SK-N-SH (cell line): ENCODE measurements around the gene TK2. TPM values are rescaled to one million over a fixed set of nuclear protein-coding genes. Genes with fewer than 3 reads are reported as not detected.

Source experiments
- CTCF ChIA-PET: fragments of 300-600, 350-600 bp; formaldehyde crosslinking; extraction: SDS; loops from one replicate; lab custom pipeline; 2021; lab: Yijun Ruan, JAX
- POLR2A ChIA-PET: fragments of 350-600 bp; sonication (Branson Sonifier 250); formaldehyde crosslinking; extraction: SDS; loops from one replicate; lab custom pipeline; 2020; ENCODE audit warnings: antibody characterized with exemption, inconsistent platforms; lab: Yijun Ruan, JAX
- DNase-seq: peaks from one replicate; pipeline ENCODE4 v3.0.0; 2012
- H2AFZ ChIP-seq: fragments of 200-600 bp; sonication (generic); 2 replicates; pipeline ENCODE4 v1.8.1; 2016; ENCODE audit warnings: antibody characterized with exemption, mild to moderate bottlenecking, low read depth
- H3F3A ChIP-seq: fragments of 200-600 bp; sonication (generic); replicated peaks from 2 replicates; pipeline ENCODE3; 2016; ENCODE audit warnings: antibody characterized with exemption, mild to moderate bottlenecking; ENCODE audit not compliant: insufficient read depth
- H3K27ac ChIP-seq, 2 experiments: fragments of 200-500 bp in 1 of 2; fragments of 200-600 bp in 1 of 2; sonication (Bioruptor generic) in 1 of 2; sonication (generic), shearing (Covaris generic) in 1 of 2; 2 replicates each; pipeline versions ENCODE4 v1.5.1 to v1.6.1; 2014 to 2016; ENCODE audit warnings: low read depth in 2 of 2, inconsistent platforms in 1 of 2, low read length in 1 of 2, mild to moderate bottlenecking in 1 of 2, mixed read lengths in 1 of 2
- H3K27me3 ChIP-seq: fragments of 200-600 bp; sonication (generic), shearing (Covaris generic); 2 replicates; pipeline ENCODE4 v1.6.1; 2016; ENCODE audit warnings: mixed run types; ENCODE audit not compliant: insufficient read depth
- H3K36me3 ChIP-seq, 2 experiments: fragments of 200-500 bp in 1 of 2; fragments of 200-600 bp in 1 of 2; sonication (Bioruptor generic) in 1 of 2; sonication (generic) in 1 of 2; replicated peaks in 1 of 2; 2 replicates each; pipeline versions ENCODE3 to v1.5.1; 2014 to 2016; ENCODE audit warnings: low read length in 1 of 2, mild to moderate bottlenecking in 1 of 2; ENCODE audit not compliant: insufficient read depth in 2 of 2, control insufficient read depth in 1 of 2
- H3K4me1 ChIP-seq, 2 experiments: fragments of 200-500 bp in 1 of 2; fragments of 200-600 bp in 1 of 2; sonication (Bioruptor generic) in 1 of 2; sonication (generic), shearing (Covaris generic) in 1 of 2; 2 replicates each; pipeline versions ENCODE4 v1.5.1 to v1.6.1; 2014 to 2016; ENCODE audit warnings: low read depth in 1 of 2, low read length in 1 of 2, mixed run types in 1 of 2; ENCODE audit not compliant: insufficient read depth in 2 of 2, control insufficient read depth in 1 of 2
- H3K4me2 ChIP-seq: fragments of 200-600 bp; sonication (generic), shearing (Covaris generic); 2 replicates; pipeline ENCODE4 v1.6.1; 2017; ENCODE audit warnings: mixed run types
- H3K4me3 ChIP-seq, 2 experiments: fragments of 200-500 bp in 1 of 2; fragments of 200-600 bp in 1 of 2; sonication (Bioruptor generic) in 1 of 2; sonication (generic), shearing (Covaris generic) in 1 of 2; 2 replicates each; pipeline versions ENCODE4 v1.5.1 to v1.8.1; 2014 to 2016; ENCODE audit warnings: low read depth in 2 of 2, inconsistent platforms in 1 of 2, low read length in 1 of 2, mild to moderate bottlenecking in 1 of 2, mixed read lengths in 1 of 2, moderate library complexity in 1 of 2
- H3K79me2 ChIP-seq: fragments of 200-600 bp; sonication (generic); 2 replicates; pipeline ENCODE4 v1.8.1; 2017; ENCODE audit warnings: mild to moderate bottlenecking; ENCODE audit not compliant: insufficient read depth
- H3K9ac ChIP-seq: fragments of 200-600 bp; sonication (generic); 2 replicates; pipeline ENCODE4 v1.6.1; 2017; ENCODE audit warnings: mixed run types
- H3K9me2 ChIP-seq: fragments of 200-600 bp; sonication (generic); 2 replicates; pipeline ENCODE4 v1.6.1; 2017; ENCODE audit warnings: mixed run types
- H3K9me3 ChIP-seq: fragments of 200-600 bp; sonication (generic); 2 replicates; pipeline ENCODE4 v1.6.1; 2017; ENCODE audit warnings: mixed run types, mild to moderate bottlenecking, moderate library complexity
- H4K20me1 ChIP-seq: fragments of 200-600 bp; sonication (generic); 2 replicates; pipeline ENCODE4 v1.6.1; 2017; ENCODE audit warnings: mild to moderate bottlenecking, mixed run types; ENCODE audit not compliant: insufficient read depth
- CHD2 ChIP-seq: fragments of 150-350 bp; IDR thresholded peaks from 2 replicates; pipeline ENCODE4 v1.6.1; 2018; ENCODE audit warnings: low read length; ENCODE audit not compliant: partially characterized antibody
- EZH2phosphoT487 ChIP-seq: fragments of 200-600 bp; sonication (generic); IDR thresholded peaks from 2 replicates; pipeline ENCODE4 v1.6.1; 2017; ENCODE audit warnings: low read depth, mixed run types, mild to moderate bottlenecking, antibody characterized with exemption, moderate library complexity, borderline replicate concordance
- FOSL2 ChIP-seq: IDR thresholded peaks from 2 replicates; pipeline ENCODE4 v1.4.0; 2012; ENCODE audit warnings: low read depth, mild to moderate bottlenecking, moderate library complexity, borderline replicate concordance
- FOXJ3 ChIP-seq: sonication (generic); formaldehyde crosslinking; IDR thresholded peaks from 2 replicates; pipeline ENCODE4 v1.5.1; 2020; ENCODE audit warnings: mild to moderate bottlenecking, missing genetic modification reagents
- GABPA ChIP-seq: IDR thresholded peaks from 2 replicates; pipeline ENCODE4 v1.4.0; 2012; ENCODE audit warnings: low read depth, mild to moderate bottlenecking
- MAX ChIP-seq: IDR thresholded peaks from 2 replicates; pipeline ENCODE4 v1.4.0; 2012; ENCODE audit warnings: low read depth
- MXI1 ChIP-seq: IDR thresholded peaks from 2 replicates; pipeline ENCODE4 v1.6.1; 2012; ENCODE audit warnings: mild to moderate bottlenecking, low read depth, low read length, improper control_type of control experiment
- NFIC ChIP-seq: IDR thresholded peaks from 2 replicates; pipeline ENCODE4 v1.4.0; 2012; ENCODE audit warnings: borderline replicate concordance
- RAD21 ChIP-seq: IDR thresholded peaks from 2 replicates; pipeline ENCODE4 v1.6.1; 2012; ENCODE audit warnings: mild to moderate bottlenecking, low read length
- SIN3A ChIP-seq: IDR thresholded peaks from 2 replicates; pipeline ENCODE4 v1.6.1; 2012; ENCODE audit warnings: low read depth, mild to moderate bottlenecking, low read length, moderate library complexity, borderline replicate concordance
- SMC3 ChIP-seq: IDR thresholded peaks from 2 replicates; pipeline ENCODE4 v1.6.1; 2012; ENCODE audit warnings: low read depth, low read length, improper control_type of control experiment
- TCF12 ChIP-seq: IDR thresholded peaks from 2 replicates; pipeline ENCODE4 v1.4.0; 2012
- TEAD4 ChIP-seq: IDR thresholded peaks from 2 replicates; pipeline ENCODE4 v1.4.0; 2012; ENCODE audit warnings: mild to moderate bottlenecking, borderline replicate concordance; ENCODE audit not compliant: insufficient read depth
- USF1 ChIP-seq: IDR thresholded peaks from 2 replicates; pipeline ENCODE4 v1.4.0; 2012; ENCODE audit warnings: low read depth, borderline replicate concordance
- USF2 ChIP-seq: fragments of 150-350 bp; IDR thresholded peaks from 2 replicates; pipeline ENCODE4 v1.6.1; 2017; ENCODE audit warnings: antibody characterized with exemption, low read length, low read depth, borderline replicate concordance
- YY1 ChIP-seq: IDR thresholded peaks from 2 replicates; pipeline ENCODE4 v1.4.0; 2012; ENCODE audit warnings: low read depth, mild to moderate bottlenecking
- WGBS: methylation state at CpG from one replicate; pipeline ENCODE4 v1.1.6; 2017; ENCODE audit warnings: low lambda C conversion rate; 5-methylcytosine and 5-hydroxymethylcytosine counted together
- polyA plus RNA-seq, 3 experiments: library from polyadenylated mRNA; depleted of rRNA; stranded (reverse); fragments of >200 nt; gene quantifications; 2 replicates each; pipeline ENCODE4 v1.2.3, GENCODE V29; 2012
- TF ChIP-seq, protein P1 (sequence below): IDR thresholded peaks from 2 replicates; pipeline ENCODE4 v1.4.0; 2012; ENCODE audit warnings: low read depth, borderline replicate concordance

TK2 gene
- polyA plus RNA-seq, 1 of the 3 experiments (the other 2 are of a cell fraction), result 25.2 TPM

GRCh38 chr16:66519482-66520373, 30.2 kb downstream of the TK2 start:
- Histone ChIP-seq H4K20me1 (no peaks in the 10 kb centered on the region), H3K27ac (no peak overlapping the region), H3K4me1 (peaks cover 15 to 17% of the 10 kb centered on the region in 2 experiments; a peak in 3 of 4 replicates), H3F3A (peaks cover 12% of the 10 kb centered on the region), H3K36me3 (peaks cover 0 to 2% of the 10 kb centered on the region in 2 experiments), H3K79me2 (no peaks in the 10 kb centered on the region), H3K9me3 (no peaks in the 10 kb centered on the region), H3K9ac (no peak overlapping the region), H3K27me3 (no peaks in the 10 kb centered on the region), H3K4me2 (no peak overlapping the region), H3K4me3 (no peak overlapping the region), H2AFZ (no peak overlapping the region), H3K9me2 (no peaks in the 10 kb centered on the region)
- POLR2A ChIA-PET, result no interaction called here
- DNase-seq, result no peak
- 97% methylated on average over 10 of the region's 11 CpGs for WGBS
- TF ChIP-seq RAD21 (no peak), YY1 (no peak), SMC3 (no peak), NFIC (no peak), SIN3A (no peak), GABPA (no peak), EZH2phosphoT487 (no peak), FOSL2 (no peak), CHD2 (no peak), USF2 (no peak)
- CTCF ChIA-PET, result no interaction called here

GRCh38 chr16:66517586-66518263, 32.2 kb downstream of the TK2 start:
- Histone ChIP-seq H3F3A (peaks cover 15% of the 10 kb centered on the region), H3K27ac (peak overlapping the region; percentile 89 to 94), H2AFZ (peak overlapping the region; percentile 53; the same call in 1 of the 2 replicates), H3K4me3 (no peak overlapping the region), H3K36me3 (no peaks in the 10 kb centered on the region), H3K27me3 (no peaks in the 10 kb centered on the region), H3K79me2 (no peaks in the 10 kb centered on the region), H3K9me3 (no peaks in the 10 kb centered on the region), H4K20me1 (no peaks in the 10 kb centered on the region), H3K9ac (peak overlapping the region; percentile 63), H3K4me2 (peak overlapping the region; percentile 72), H3K9me2 (no peaks in the 10 kb centered on the region), H3K4me1 (peaks cover 15 to 22% of the 10 kb centered on the region in 2 experiments; a peak in 3 of 4 replicates)
- DNase-seq, result no peak
- 88% methylated on average over 8 of the region's 8 CpGs for WGBS
- CTCF ChIA-PET, result interaction anchor here (2.6 kb wide), 1 partner anchor 111 kb away, joined by 8 read pairs; no protein-coding TSS in a partner anchor
- POLR2A ChIA-PET, result no interaction called here
- TF ChIP-seq MXI1, result no peak
- no peak for TF ChIP-seq MAX
- no peak for TF ChIP-seq TCF12
- no peak for TF ChIP-seq FOXJ3 (CRISPR knock-in tag)
- no peak for TF ChIP-seq TEAD4
- no peak for TF ChIP-seq CHD2
- TF ChIP-seq USF1, result no peak
- TF ChIP-seq, protein P1, sequence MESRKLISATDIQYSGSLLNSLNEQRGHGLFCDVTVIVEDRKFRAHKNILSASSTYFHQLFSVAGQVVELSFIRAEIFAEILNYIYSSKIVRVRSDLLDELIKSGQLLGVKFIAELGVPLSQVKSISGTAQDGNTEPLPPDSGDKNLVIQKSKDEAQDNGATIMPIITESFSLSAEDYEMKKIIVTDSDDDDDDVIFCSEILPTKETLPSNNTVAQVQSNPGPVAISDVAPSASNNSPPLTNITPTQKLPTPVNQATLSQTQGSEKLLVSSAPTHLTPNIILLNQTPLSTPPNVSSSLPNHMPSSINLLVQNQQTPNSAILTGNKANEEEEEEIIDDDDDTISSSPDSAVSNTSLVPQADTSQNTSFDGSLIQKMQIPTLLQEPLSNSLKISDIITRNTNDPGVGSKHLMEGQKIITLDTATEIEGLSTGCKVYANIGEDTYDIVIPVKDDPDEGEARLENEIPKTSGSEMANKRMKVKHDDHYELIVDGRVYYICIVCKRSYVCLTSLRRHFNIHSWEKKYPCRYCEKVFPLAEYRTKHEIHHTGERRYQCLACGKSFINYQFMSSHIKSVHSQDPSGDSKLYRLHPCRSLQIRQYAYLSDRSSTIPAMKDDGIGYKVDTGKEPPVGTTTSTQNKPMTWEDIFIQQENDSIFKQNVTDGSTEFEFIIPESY, result no peak
- no peak for TF ChIP-seq EZH2phosphoT487
